H1 (cell line): Measurements from ENCODE around the gene SOSTDC1. TPM values are rescaled to one million over a fixed set of nuclear protein-coding genes. Genes with fewer than 3 reads are reported as not detected.

Experiments
- CHD7 ChIP-seq: fragments of 300-600 bp; sonication (generic); IDR thresholded peaks from 2 replicates; pipeline ENCODE4 v1.7.1; 2012; ENCODE audit warnings: low read length, moderate library complexity, mild to moderate bottlenecking, inconsistent platforms; ENCODE audit not compliant: insufficient replicate concordance
- CTBP2 ChIP-seq: IDR thresholded peaks from 2 replicates; pipeline ENCODE4 v1.7.0; 2011; ENCODE audit warnings: borderline replicate concordance, mild to moderate bottlenecking, moderate library complexity, mixed read lengths, low read length; ENCODE audit not compliant: insufficient read depth, insufficient read length
- GABPA ChIP-seq: IDR thresholded peaks from 2 replicates; pipeline ENCODE4 v1.6.1; 2011; ENCODE audit warnings: mild to moderate bottlenecking, low read length, moderate library complexity, borderline replicate concordance; ENCODE audit not compliant: insufficient read depth
- KDM1A ChIP-seq: fragments of 200-600, 300-600 bp; sonication (generic); IDR thresholded peaks from 2 replicates; pipeline ENCODE4 v1.7.1; 2016; ENCODE audit warnings: mild to moderate bottlenecking, low read length, borderline replicate concordance
- MAFK ChIP-seq: IDR thresholded peaks from 2 replicates; pipeline ENCODE4 v1.6.1; 2012; ENCODE audit warnings: low read depth, mild to moderate bottlenecking, improper control_type of control experiment, low read length
- POLR2AphosphoS5 ChIP-seq: IDR thresholded peaks from 2 replicates; pipeline ENCODE4 v1.6.1; 2011; ENCODE audit warnings: low read depth, low read length
- ZNF274 ChIP-seq: IDR thresholded peaks from 2 replicates; pipeline ENCODE4 v1.7.0; 2012; ENCODE audit warnings: low read length, borderline replicate concordance; ENCODE audit errors: extremely low read depth
- polyA plus RNA-seq, 7 experiments: library from polyadenylated mRNA; depleted of rRNA in 3 of 7; stranded (reverse) in 5 of 7; unstranded in 2 of 7; fragments of >200 nt in 5 of 7; fragments of 200-250 nt in 2 of 7; gene quantifications; 1 replicate in 5 of 7; 2 replicates in 1 of 7; 4 replicates in 1 of 7; pipeline versions ENCODE4 v1.2.1 to v1.2.3, GENCODE V29; 2011 to 2013; ENCODE audit warnings: missing spikeins in 2 of 7, mixed read lengths in 2 of 7
- total RNA-seq: library from RNA; stranded (reverse); fragmentation: NEBNext Ultra II Directional; extraction: Animal tissue kit (Norgen Biotek cat#: 25700); gene quantifications from 2 replicates; pipeline ENCODE4 v1.2.1, GENCODE V29; 2021
- TF ChIP-seq, protein P1 (sequence below): IDR thresholded peaks from 2 replicates; pipeline ENCODE4 v1.6.1; 2012; ENCODE audit warnings: low read length, inconsistent platforms
- TF ChIP-seq, protein P2 (sequence below): IDR thresholded peaks from 2 replicates; pipeline ENCODE4 v1.6.1; 2011; ENCODE audit warnings: low read depth, mild to moderate bottlenecking, low read length; ENCODE audit not compliant: insufficient read depth

SOSTDC1 gene
- total and polyA plus RNA-seq, 2 of the 8 experiments (the other 6 are each of a cell fraction or from before 2014, with no cell fraction given): 0.35 to 0.79 TPM

DNA sequence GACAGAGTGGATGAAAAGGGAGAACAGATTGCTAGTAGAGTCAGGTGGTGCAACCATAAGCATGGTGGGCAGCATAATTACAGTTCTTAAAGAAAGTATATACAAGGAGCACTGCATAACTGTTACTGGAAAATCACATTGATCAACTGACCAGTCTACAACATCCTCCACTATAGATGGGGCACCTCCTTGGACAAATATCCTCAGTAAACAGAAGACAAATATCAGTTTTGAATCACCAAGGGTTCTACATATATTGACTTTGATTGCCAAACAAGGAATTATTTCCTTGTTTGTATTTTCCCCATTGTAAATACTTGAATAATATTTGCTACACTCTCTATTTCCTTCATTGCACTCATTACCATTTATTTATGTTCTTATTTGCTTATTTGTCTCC lies 26.6 kb downstream of the SOSTDC1 start (continued):
- TF ChIP-seq CHD7: no peak
- no peak for TF ChIP-seq MAFK
- no peak for TF ChIP-seq CTBP2
- TF ChIP-seq ZNF274: no peak
- TF ChIP-seq, protein P1, sequence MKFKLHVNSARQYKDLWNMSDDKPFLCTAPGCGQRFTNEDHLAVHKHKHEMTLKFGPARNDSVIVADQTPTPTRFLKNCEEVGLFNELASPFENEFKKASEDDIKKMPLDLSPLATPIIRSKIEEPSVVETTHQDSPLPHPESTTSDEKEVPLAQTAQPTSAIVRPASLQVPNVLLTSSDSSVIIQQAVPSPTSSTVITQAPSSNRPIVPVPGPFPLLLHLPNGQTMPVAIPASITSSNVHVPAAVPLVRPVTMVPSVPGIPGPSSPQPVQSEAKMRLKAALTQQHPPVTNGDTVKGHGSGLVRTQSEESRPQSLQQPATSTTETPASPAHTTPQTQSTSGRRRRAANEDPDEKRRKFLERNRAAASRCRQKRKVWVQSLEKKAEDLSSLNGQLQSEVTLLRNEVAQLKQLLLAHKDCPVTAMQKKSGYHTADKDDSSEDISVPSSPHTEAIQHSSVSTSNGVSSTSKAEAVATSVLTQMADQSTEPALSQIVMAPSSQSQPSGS: no peak
- no peak for TF ChIP-seq POLR2AphosphoS5
- TF ChIP-seq, protein P2, sequence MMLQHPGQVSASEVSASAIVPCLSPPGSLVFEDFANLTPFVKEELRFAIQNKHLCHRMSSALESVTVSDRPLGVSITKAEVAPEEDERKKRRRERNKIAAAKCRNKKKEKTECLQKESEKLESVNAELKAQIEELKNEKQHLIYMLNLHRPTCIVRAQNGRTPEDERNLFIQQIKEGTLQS: no peak
- TF ChIP-seq GABPA: no peak
- no peak for TF ChIP-seq KDM1A
